AG04450 (cell line): ENCODE measurements around the gene CNPY2. TPM values are rescaled to one million over a fixed set of nuclear protein-coding genes. Genes with fewer than 3 reads are reported as not detected.
"Not testable (repeated sequence)": the region's sequence is repeated elsewhere in the genome, so short reads cannot be mapped to it uniquely, and the experiment has no call there.

Experiments used
- CTCF ChIA-PET: fragments of 300-600, 350-600 bp; formaldehyde crosslinking; extraction: SDS; loops from one replicate; lab custom pipeline; 2022; ENCODE audit warnings: antibody characterized with exemption, inconsistent platforms; lab: Charles Lee
- POLR2A ChIA-PET: fragments of 350-600 bp; formaldehyde crosslinking; extraction: SDS; loops from one replicate; lab custom pipeline; 2021; ENCODE audit warnings: antibody characterized with exemption, inconsistent platforms; lab: Yijun Ruan, JAX
- DNase-seq: peaks from one replicate; pipeline ENCODE4 v3.0.0-alpha.2; 2011; ENCODE audit warnings: low read depth, low spot score
- H3K27ac ChIP-seq: one replicate; pipeline ENCODE4 v1.5.1; 2012; ENCODE audit warnings: low read depth, low read length, control low read depth
- H3K27me3 ChIP-seq: one replicate; pipeline ENCODE4 v1.6.0; 2012; ENCODE audit warnings: low read length; ENCODE audit not compliant: control insufficient read depth, insufficient read depth
- H3K4me3 ChIP-seq: 2 replicates; pipeline ENCODE4 v1.5.1; 2011; ENCODE audit warnings: mild to moderate bottlenecking, low read depth, low read length, control low read depth
- H3K9me3 ChIP-seq: 2 replicates; pipeline ENCODE4 v1.5.1; 2012; ENCODE audit warnings: low read length; ENCODE audit not compliant: control insufficient read depth, insufficient read depth
- CTCF ChIP-seq: IDR thresholded peaks from 2 replicates; pipeline ENCODE4 v1.5.1; 2011; ENCODE audit warnings: low read depth, low read length, control low read depth, inconsistent platforms
- polyA plus RNA-seq: library from polyadenylated mRNA; depleted of rRNA; stranded (reverse); fragments of >200 nt; gene quantifications from 2 replicates; pipeline ENCODE4 v1.2.3, GENCODE V29; 2011

CNPY2 gene
- polyA plus RNA-seq, 1 experiment, result 186 TPM

GRCh38 chr12:56337753-56338251 is 22.0 kb upstream of the CNPY2 start:
- TF ChIP-seq CTCF, result no peak
- no peak overlapping the region for H3K27ac ChIP-seq
- no peak overlapping the region for H3K4me3 ChIP-seq
- ChIA-PET POLR2A (interaction anchor here (1.0 to 1.9 kb wide), 3 partner anchors 11 to 22 kb away, joined by 3 to 5 read pairs (median 3); partner anchors contain the start of genes CNPY2 and STAT2), CTCF (interaction anchor here (0.7 to 1.2 kb wide), 2 partner anchors 46 to 126 kb away, joined by 3 to 9 read pairs; no protein-coding TSS in a partner anchor)
- DNase-seq, result no peak
- H3K27me3 ChIP-seq, result no peaks in the 10 kb centered on the region
- no peaks in the 10 kb centered on the region for H3K9me3 ChIP-seq

- CTCF ChIA-PET, result interaction anchor here (0.7 to 1.2 kb wide), 3 partner anchors 45 to 130 kb away, joined by 3 to 4 read pairs (median 3); no protein-coding TSS in a partner anchor
These were observed 20.8 kb upstream of the CNPY2 start for GRCh38 chr12:56336361-56337167.

GRCh38 chr12:56335527-56335926 is 19.7 kb upstream of the CNPY2 start:
- H3K27me3 ChIP-seq, H3K27ac ChIP-seq, POLR2A ChIA-PET, H3K9me3 ChIP-seq, DNase-seq, H3K4me3 ChIP-seq: not testable (repeated sequence)
- CTCF ChIA-PET, result interaction anchor here (1.2 kb wide), 2 partner anchors 128 to 129 kb away, joined by 3 to 4 read pairs; no protein-coding TSS in a partner anchor

More at GRCh38 chr12:56336361-56337167, 20.8 kb upstream of the CNPY2 start:
- Histone ChIP-seq H3K27ac (no peak overlapping the region), H3K4me3 (no peak overlapping the region), H3K27me3 (no peaks in the 10 kb centered on the region), H3K9me3 (no peaks in the 10 kb centered on the region)
- POLR2A ChIA-PET, result interaction anchor here (0.6 kb wide), 1 partner anchor 261 kb away, joined by 4 read pairs; no protein-coding TSS in a partner anchor
- no peak for TF ChIP-seq CTCF
- DNase-seq, result no peak

- no peak for TF ChIP-seq CTCF
- POLR2A ChIA-PET, result interaction anchor here (2.1 kb wide), 1 partner anchor 18 kb away, joined by 13 read pairs; the partner anchor contains the start of gene CNPY2
- H3K27ac ChIP-seq, result peak overlapping the region; percentile 91
- CTCF ChIA-PET, result interaction anchor here (0.6 to 2.7 kb wide), 4 partner anchors 15 to 239 kb away, joined by 3 to 12 read pairs (median 6); no protein-coding TSS in a partner anchor
- no peaks in the 10 kb centered on the region for H3K27me3 ChIP-seq
- H3K9me3 ChIP-seq, result no peaks in the 10 kb centered on the region
- no peak for DNase-seq
- peak overlapping the region; percentile 67 for H3K4me3 ChIP-seq
These were observed 18.7 kb upstream of the CNPY2 start for GRCh38 chr12:56334490-56334793.

GRCh38 chr12:56333679-56334489 is 18.1 kb upstream of the CNPY2 start, which contains the start of gene PAN2:
Gene PAN2, minus strand, starts transcription at chr12:56334000. Its CDS starts 906 bp downstream, at chr12:56333094.
- peak; percentile 84 for TF ChIP-seq CTCF
- Histone ChIP-seq H3K4me3 (peak within 1 kb of the TSS; percentile 67), H3K9me3 (no peaks in the 10 kb centered on the region), H3K27me3 (no peaks in the 10 kb centered on the region), H3K27ac (peak within 1 kb of the TSS; percentile 91)
- POLR2A ChIA-PET, result interaction anchor here (1.0 to 2.1 kb wide), 3 partner anchors 18 to 116 kb away, joined by 5 to 13 read pairs (median 7); partner anchors contain the start of genes CNPY2, STAT2 and TIMELESS
- CTCF ChIA-PET, result interaction anchor here (0.6 to 2.7 kb wide), 6 partner anchors 12 to 239 kb away, joined by 3 to 12 read pairs (median 5); no protein-coding TSS in a partner anchor
- DNase-seq, result peak; percentile 90
